HepG2 (cell line): ENCODE measurements around the gene IRX3. TPM values are rescaled to one million over a fixed set of nuclear protein-coding genes. Genes with fewer than 3 reads are reported as not detected.

Experiments used
- ATAD3A ChIP-seq: sonication (generic); formaldehyde crosslinking; IDR thresholded peaks from 2 replicates; pipeline ENCODE4 v1.4.0; 2020; ENCODE audit warnings: missing genetic modification reagents
- FOSL2 ChIP-seq: sonication (generic); formaldehyde crosslinking; IDR thresholded peaks from 2 replicates; pipeline ENCODE4 v1.4.0; 2020; ENCODE audit warnings: missing genetic modification reagents
- FOXO1 ChIP-seq: sonication (generic); formaldehyde crosslinking; IDR thresholded peaks from 2 replicates; pipeline ENCODE4 v1.4.0; 2020; ENCODE audit warnings: missing genetic modification reagents
- HCFC1 ChIP-seq: fragments of 150-350 bp; IDR thresholded peaks from 2 replicates; pipeline ENCODE4 v1.6.1; 2014; ENCODE audit warnings: low read depth, low read length
- NR3C1 ChIP-seq: sonication (generic); formaldehyde crosslinking; IDR thresholded peaks from 2 replicates; pipeline ENCODE4 v1.4.0; 2020; ENCODE audit warnings: missing genetic modification reagents
- PPARG ChIP-seq: conservative IDR thresholded peaks from 2 replicates; pipeline ENCODE4 v1.6.1; 2016; ENCODE audit warnings: missing biosample characterization, missing genetic modification reagents
- PTBP1 ChIP-seq: fragments of 200-400 bp; formaldehyde crosslinking; IDR thresholded peaks from 2 replicates; pipeline ENCODE4 v1.6.1; 2018; ENCODE audit warnings: low read length, low read depth; ENCODE audit not compliant: poor library complexity, severe bottlenecking
- SALL2 ChIP-seq: sonication (generic); formaldehyde crosslinking; IDR thresholded peaks from 2 replicates; pipeline ENCODE4 v1.8.1; 2023; ENCODE audit warnings: mild to moderate bottlenecking, missing genetic modification reagents, inconsistent platforms
- TBP ChIP-seq: sonication (generic); formaldehyde crosslinking; IDR thresholded peaks from 2 replicates; pipeline ENCODE4 v1.5.0; 2020; ENCODE audit warnings: missing genetic modification reagents
- ZEB1 ChIP-seq: IDR thresholded peaks from 2 replicates; pipeline ENCODE4 v1.6.1; 2012; ENCODE audit warnings: mild to moderate bottlenecking, low read depth, inconsistent platforms; ENCODE audit not compliant: insufficient replicate concordance
- ZFP36L2 ChIP-seq: sonication (generic); formaldehyde crosslinking; IDR thresholded peaks from 2 replicates; pipeline ENCODE4 v1.4.0; 2020; ENCODE audit warnings: missing genetic modification reagents
- ZMYM4 ChIP-seq: sonication (generic); formaldehyde crosslinking; IDR thresholded peaks from 2 replicates; pipeline ENCODE4 v1.8.1; 2023; ENCODE audit warnings: mild to moderate bottlenecking, missing genetic modification reagents
- ZNF232 ChIP-seq: sonication (generic); formaldehyde crosslinking; IDR thresholded peaks from 2 replicates; pipeline ENCODE4 v1.4.0; 2020; ENCODE audit warnings: missing genetic modification reagents, borderline replicate concordance
- ZNF274 ChIP-seq: sonication (generic); formaldehyde crosslinking; IDR thresholded peaks from 2 replicates; pipeline ENCODE4 v1.5.1; 2020; ENCODE audit warnings: mild to moderate bottlenecking, missing genetic modification reagents
- ZNF280B ChIP-seq: sonication (generic); formaldehyde crosslinking; IDR thresholded peaks from 2 replicates; pipeline ENCODE4 v1.5.0; 2020; ENCODE audit warnings: missing genetic modification reagents, mild to moderate bottlenecking, borderline replicate concordance
- ZNF646 ChIP-seq: sonication (generic); formaldehyde crosslinking; IDR thresholded peaks from 2 replicates; pipeline ENCODE4 v1.9.0; 2021; ENCODE audit warnings: mild to moderate bottlenecking, missing genetic modification reagents
- ZNF691 ChIP-seq: sonication (generic); formaldehyde crosslinking; IDR thresholded peaks from 2 replicates; pipeline ENCODE4 v1.4.0; 2020; ENCODE audit warnings: missing genetic modification reagents, low read depth, mild to moderate bottlenecking, borderline replicate concordance
- ZNF720 ChIP-seq: sonication (generic); formaldehyde crosslinking; IDR thresholded peaks from 2 replicates; pipeline ENCODE4 v1.4.0; 2020; ENCODE audit warnings: missing genetic modification reagents
- ZNF782 ChIP-seq: sonication (generic); formaldehyde crosslinking; IDR thresholded peaks from 2 replicates; pipeline ENCODE4 v1.4.0; 2020; ENCODE audit warnings: missing genetic modification reagents, mild to moderate bottlenecking, borderline replicate concordance
- ZSCAN30 ChIP-seq: sonication (generic); formaldehyde crosslinking; IDR thresholded peaks from 2 replicates; pipeline ENCODE4 v1.5.0; 2020; ENCODE audit warnings: mild to moderate bottlenecking, missing genetic modification reagents
- polyA plus RNA-seq, 8 experiments: library from polyadenylated mRNA; depleted of rRNA in 3 of 8; stranded (reverse) in 7 of 8; unstranded in 1 of 8; fragments of >200 nt; fragmentation: Illumina TruSeq in 4 of 8; extraction: Trizol in 4 of 8; gene quantifications; 2 replicates each; pipeline versions ENCODE4 v1.2.1 to v1.2.3, GENCODE V29; 2011 to 2016; ENCODE audit warnings: low read depth in 4 of 8, missing spikeins in 1 of 8, mixed read lengths in 1 of 8; ENCODE audit not compliant: insufficient read depth in 1 of 8
- total RNA-seq, 5 experiments: library from RNA; depleted of rRNA; stranded (reverse); fragments of >200 nt; fragmentation: Illumina TruSeq; extraction: Trizol; gene quantifications; 2 replicates each; pipeline ENCODE4 v1.2.3, GENCODE V29; 2016; ENCODE audit warnings: low read depth in 1 of 5

The IRX3 gene
- total and polyA plus RNA-seq, 2 of the 13 experiments (the other 11 are each of a cell fraction or from before 2014, with no cell fraction given): 9.2 to 16.4 TPM

GRCh38 chr16:54285414-54286089, 1.0 kb downstream of the IRX3 start (continued):
- TF ChIP-seq ZNF646 (CRISPR knock-in tag): no peak; the same call in 1 of the 2 replicates
- TF ChIP-seq ZMYM4 (CRISPR knock-in tag): no peak
- peak; percentile 5; the same call in 1 of the 2 replicates for TF ChIP-seq ZNF274
- TF ChIP-seq FOXO1: peak; percentile 48; the same call in 1 of the 2 replicates
- no peak for TF ChIP-seq PPARG (CRISPR knock-in tag)
- no peak for TF ChIP-seq FOSL2 (CRISPR knock-in tag)
- TF ChIP-seq ATAD3A (CRISPR knock-in tag): no peak
- no peak for TF ChIP-seq HCFC1
- TF ChIP-seq SALL2 (CRISPR knock-in tag): no peak
- no peak for TF ChIP-seq ZSCAN30
- TF ChIP-seq ZFP36L2 (CRISPR knock-in tag): no peak
- TF ChIP-seq PTBP1: no peak
- peak; percentile 71; the same call in 1 of the 2 replicates for TF ChIP-seq ZNF280B
- 0 out of 2 replicates have a peak, but pooled peaks have one; percentile 50 for TF ChIP-seq ZNF782 (CRISPR knock-in tag)
- TF ChIP-seq NR3C1 (CRISPR knock-in tag): no peak
- TF ChIP-seq TBP (CRISPR knock-in tag): no peak
- TF ChIP-seq ZNF232: peak; percentile 48; the same call in 1 of the 2 replicates
- no peak for TF ChIP-seq ZEB1
- TF ChIP-seq ZNF720 (CRISPR knock-in tag): no peak
- TF ChIP-seq ZNF691 (CRISPR knock-in tag): peak; percentile 84
